Activated B cell treated with CpG ODN at 0.5 μM for 24 hours (primary cell): ENCODE data around the gene CHN2. TPM values are rescaled to one million over a fixed set of nuclear protein-coding genes. Genes with fewer than 3 reads are reported as not detected.

ENCODE experiments used
- total RNA-seq: library from RNA; stranded (reverse); gene quantifications from 2 replicates; pipeline ENCODE4 v1.2.3, GENCODE V29; 2022

The CHN2 gene
- total RNA-seq, 1 donor from 2014 or later, result 1.8 TPM

Other genes with a start within 250 kb of the CHN2 start
- gene TRIL, start 236.4 kb upstream of the CHN2 start, total RNA-seq, result not detected in 2 replicates
- gene CPVL, start 48.2 kb upstream of the CHN2 start, total RNA-seq, result not detected in 2 replicates